ENCODE data around the gene CLSTN2.

The CLSTN2 gene

GRCh38 chr3:139944256-139944910 lies 9.4 kb downstream of the CLSTN2 start:
- DNase-seq = no peak

- no peak for DNase-seq
These were observed 10.4 kb downstream of the CLSTN2 start for GRCh38 chr3:139945386-139945785.

DNA sequence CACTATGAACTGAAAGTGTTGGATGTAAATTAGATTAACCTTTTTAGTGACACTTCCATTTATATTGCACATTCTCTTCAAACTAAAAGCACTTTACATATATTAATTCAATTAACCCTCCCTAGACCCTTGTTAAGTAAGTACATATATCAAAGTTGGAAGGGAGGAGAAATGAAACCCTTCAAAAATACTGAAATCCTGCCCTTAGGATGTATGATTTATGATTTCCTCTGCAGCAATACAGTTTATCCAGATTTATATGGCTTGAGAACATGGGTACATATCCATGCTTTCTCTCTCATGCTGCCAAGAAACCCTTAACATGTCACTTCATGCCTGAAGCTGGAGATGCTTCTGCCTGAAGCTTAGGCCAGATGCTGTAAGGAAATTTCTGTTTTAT lies 11.0 kb downstream of the CLSTN2 start:
- DNase-seq = no peak

GRCh38 chr3:139948467-139948866 lies 13.5 kb downstream of the CLSTN2 start:
- no peak for DNase-seq

GRCh38 chr3:139948898-139949297 lies 13.9 kb downstream of the CLSTN2 start:
- DNase-seq = no peak

DNA sequence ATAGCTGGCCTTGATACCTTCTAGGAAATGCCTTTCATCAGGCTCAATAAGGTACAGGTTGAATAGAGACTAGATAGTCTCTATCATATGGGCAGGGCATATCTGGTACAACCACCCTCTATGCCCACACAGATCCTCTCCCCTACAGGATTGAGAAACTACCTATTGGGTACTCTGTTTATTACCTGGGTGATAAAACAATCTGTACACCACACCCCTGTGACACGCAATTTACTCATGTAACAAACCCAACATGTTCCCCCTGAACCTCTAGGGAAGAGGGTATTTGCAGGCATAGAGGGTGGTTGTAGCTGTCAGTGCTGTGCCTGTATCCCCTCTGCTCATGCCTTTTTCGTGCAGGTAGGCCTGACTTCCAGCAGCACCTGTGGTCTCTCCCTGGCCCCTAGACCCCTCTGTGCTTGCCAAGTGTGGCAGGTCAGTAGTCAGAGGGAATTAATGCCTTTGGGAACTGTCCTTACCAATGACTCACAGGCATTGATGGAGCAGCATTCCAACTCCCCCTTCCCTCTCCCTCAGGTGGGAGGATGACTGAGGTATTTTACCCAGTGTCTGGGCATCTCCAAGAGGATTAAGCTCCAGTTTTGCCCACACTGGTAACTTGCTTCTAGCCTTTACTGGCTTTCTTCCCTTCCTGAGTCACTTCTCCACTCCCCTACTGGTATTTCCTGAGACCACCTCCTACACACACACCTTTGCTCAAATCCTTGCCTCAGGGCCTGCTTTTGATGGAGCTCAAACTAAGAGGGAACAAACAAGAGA lies 18.3 kb downstream of the CLSTN2 start:
- DNase-seq = no peak

GRCh38 chr3:139954146-139954860 lies 19.3 kb downstream of the CLSTN2 start:
- DNase-seq = no peak

DNA sequence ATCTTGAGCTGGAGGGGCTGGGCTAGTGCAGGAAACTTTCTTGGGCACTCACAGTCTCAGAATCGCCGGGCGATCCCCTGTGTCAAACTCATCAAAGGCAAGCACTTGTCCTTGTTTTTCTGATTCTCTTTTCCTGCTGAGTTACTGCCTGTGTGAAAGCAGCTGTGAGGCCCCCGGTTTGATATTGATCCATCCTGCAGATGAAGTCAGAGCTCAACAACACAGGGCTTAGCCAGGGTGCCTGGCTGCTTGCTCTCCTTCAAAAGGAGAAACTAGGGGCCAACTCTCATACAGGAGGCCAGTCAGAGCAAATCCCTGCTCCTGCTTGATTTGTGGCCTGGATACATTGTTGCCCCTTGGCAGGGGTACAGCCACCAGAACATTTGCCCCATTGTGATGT lies 22.9 kb downstream of the CLSTN2 start:
- DNase-seq = no peak

GRCh38 chr3:139969386-139969785 lies 34.4 kb downstream of the CLSTN2 start:
- no peak for DNase-seq

DNA sequence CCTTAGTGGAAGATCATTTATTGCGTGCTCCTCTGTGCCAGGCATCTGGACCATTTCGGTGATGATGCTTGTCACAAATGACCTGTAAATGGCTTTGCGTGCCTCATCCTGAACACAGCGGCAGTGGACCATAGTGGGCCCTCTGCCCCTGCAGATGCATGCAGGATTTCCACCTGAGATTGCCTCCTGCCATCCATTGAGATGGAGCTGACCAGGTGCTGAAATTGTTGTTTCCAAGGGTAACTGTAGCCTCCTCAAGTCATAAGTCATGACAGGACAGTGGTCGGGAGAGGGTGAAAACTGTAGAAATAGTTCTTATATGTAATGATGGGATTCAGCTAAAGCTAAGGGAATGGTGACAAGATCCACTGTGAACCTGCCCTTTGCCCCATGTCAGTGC lies 35.5 kb downstream of the CLSTN2 start:
- DNase-seq = no peak

DNA sequence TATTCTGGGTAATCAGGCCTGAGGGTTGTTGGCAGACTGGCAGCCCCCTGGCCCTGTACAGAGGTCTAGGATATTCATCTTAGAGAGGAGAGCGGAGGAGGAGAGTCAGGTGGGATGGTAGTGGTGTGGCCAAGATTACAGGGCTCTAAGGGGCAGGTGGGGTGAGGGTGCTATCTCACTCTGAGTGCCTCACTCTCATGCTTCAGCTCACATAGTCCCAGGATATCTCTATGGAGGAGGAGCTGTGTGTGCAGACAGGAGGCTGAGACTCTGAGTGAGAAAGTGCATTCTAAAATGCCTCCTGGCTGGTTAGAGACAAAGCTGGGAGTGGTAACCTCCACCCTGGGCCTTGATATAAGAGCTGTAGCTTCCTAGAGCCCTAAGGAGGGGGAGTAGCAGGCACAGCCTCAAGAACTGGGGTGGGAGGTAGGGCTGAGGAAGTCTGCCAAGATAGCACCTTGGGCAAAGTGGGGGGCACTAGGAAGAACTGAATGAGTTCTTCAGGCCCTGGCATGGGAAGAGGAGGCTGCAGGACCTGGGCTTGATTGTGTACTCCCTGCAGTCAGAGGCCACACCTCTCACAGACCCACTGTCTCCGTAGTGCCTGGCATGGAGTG lies 39.9 kb downstream of the CLSTN2 start:
- no peak for DNase-seq

DNA sequence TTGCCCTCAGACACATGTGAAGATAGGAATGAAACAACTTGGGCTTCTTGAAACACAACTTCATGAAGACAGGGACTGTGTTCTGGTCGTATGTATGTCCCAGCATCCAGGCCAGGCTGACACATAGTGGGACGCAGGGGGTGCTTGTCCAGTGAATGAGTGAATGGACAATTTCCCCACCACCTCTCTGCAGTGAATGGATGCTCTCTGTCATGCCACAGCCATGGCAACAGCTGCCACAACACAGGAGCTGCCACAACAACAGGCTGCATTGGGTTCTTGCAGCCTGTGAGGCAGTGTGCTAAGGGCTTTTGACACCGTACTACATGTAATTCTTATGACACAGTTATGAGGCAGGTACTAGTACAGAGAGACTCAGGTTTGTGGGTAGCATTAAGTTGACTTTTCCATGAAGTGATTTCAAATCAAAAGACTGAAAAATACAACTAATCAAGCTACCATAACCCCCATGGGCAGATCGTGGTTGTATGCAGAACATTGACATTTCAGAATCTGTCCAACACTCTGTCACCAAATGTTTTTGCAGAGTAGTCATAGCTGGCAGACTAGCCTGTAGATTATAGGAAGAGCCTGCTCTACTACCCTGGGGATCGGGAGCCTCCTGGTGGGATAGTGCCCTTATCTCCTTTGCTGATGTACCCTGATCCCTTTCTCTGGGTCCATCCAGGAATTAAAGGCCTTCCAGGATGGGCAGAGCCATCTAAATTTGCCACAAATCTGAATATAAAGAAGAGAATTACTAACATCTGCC lies 40.8 kb downstream of the CLSTN2 start:
- no peak for DNase-seq

- no peak for DNase-seq
These were observed 44.0 kb downstream of the CLSTN2 start for GRCh38 chr3:139978966-139979365.

GRCh38 chr3:139979991-139980390 lies 45.0 kb downstream of the CLSTN2 start:
- no peak for DNase-seq

DNA sequence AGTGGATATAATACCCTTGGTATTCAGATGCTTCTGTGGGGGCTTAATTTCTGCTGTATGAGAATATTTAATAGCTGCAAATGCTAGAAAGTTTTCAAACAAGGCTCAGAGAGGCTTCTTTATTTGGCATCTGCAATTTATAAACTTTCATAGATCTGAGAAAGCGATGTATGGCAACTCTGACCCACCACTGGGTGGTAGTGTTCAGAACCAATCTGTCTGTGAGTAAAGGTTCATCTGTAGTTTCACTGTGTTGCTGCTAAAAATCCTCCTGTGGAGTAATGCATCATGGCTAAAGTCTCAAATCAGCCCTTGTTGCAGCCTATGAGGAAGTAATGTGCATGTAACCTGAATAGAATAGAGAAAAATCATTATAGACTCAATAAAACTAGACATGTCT lies 47.4 kb downstream of the CLSTN2 start:
- DNase-seq = no peak

DNA sequence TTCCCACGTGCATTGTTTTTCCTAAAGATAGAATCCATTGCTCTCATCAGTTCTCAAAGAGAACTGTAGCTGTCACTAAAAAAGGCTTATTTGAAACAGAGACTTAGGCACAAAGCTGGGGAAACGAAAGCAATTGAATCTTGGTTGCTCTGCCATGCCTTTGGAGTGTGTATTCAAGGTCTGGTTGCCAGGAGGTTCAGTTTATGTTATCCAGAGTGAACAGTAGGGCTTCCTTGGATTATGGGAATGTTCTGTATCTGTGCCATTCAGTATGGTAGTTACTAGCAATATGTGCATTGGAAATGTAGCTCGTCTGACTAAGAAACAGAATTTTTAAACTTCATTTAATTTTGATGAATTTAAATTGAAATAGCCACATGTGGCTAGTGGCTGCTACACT lies 50.6 kb downstream of the CLSTN2 start:
- no peak for DNase-seq

DNA sequence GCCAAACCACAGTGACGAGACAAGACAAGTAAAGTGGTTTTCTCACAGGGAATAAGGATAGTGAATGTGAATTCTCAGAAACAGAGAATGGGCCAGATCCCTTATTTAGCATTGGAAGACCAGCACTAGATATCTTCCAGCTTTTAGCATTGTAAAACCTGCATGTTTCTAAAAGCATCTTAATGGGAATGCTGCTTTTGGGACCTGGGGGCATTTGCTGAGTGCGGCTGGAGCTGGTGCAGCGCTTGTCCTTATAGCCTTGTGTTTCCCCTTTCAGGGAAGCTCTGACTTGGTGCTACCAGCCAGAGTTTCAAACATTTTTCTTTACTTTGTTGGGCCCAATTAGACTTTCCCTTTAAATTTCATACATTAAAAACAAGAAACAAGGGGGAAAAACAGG lies 52.9 kb downstream of the CLSTN2 start:
- no peak for DNase-seq

DNA sequence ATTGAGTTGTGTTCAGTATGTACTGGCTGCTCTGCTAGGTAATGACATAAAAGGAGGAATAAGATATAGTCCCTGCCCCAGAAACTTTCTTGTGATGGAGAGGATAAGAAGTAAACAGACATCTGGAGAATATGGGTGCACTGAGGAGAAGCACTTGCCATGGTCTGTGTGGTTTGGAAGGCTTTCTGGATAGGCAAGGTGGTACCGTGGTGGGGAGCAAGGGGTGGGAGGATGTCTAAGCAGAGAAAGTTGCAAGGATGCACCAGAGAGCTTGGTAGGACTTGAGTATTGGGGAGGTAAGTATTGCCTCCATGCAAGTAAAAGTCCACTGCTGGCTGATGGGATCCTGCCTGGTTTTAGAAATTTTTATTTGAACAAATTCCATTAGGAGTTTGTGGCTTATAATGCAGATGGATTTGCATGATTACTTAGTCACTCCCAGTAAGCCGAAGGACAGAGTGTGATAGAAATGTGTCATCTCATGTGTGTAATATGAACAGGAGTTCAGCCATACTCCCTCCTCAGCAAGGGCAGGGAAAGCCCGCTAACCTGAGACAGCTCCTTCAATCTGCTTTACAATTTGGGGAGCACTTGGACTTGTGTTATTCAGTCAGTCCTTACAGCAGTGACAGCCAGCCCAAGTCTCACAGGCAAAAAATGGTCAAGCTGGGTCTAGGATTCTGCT lies 53.6 kb downstream of the CLSTN2 start:
- no peak for DNase-seq

- DNase-seq = no peak
These were observed 59.9 kb downstream of the CLSTN2 start for GRCh38 chr3:139994891-139995290.

GRCh38 chr3:140004271-140004670 lies 69.3 kb downstream of the CLSTN2 start:
- DNase-seq = no peak

DNA sequence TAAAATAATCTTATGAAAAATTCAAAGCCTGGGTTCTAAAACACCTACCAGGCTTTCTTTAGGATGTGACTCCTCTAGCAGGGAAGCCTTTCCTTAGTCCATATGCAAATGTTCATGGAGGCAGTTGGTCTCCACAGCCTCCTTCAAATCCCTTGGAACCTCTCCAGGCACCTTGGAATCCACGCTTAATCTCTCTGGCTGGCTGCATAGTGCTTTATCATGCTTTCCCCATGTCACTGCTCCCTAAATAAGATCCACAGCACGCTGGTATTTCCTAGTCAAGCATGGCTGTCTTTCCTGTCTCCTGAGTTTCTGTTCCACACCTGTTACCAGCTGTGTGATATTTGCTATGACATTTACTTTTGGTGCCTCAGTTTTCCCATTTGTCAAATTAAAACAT lies 71.3 kb downstream of the CLSTN2 start:
- DNase-seq = no peak

DNA sequence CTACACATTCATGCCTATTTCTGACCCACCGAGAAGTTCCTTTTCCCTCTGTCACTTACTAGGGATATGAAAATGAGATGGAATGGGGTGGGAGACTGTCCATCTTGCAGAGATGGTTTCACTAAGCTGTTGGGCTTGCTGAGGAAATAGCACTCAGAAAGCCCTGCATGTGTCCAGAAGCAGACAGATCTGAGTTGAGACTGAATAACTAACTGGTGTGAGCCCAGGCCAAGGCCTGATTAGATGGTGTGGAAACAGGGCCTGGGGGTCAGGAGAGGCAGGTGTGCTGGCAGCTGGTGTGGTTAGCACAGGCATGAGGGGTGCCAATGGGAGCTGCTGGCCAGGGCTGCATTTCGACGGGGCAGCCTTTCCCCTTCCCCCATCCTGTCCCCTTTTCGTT lies 72.1 kb downstream of the CLSTN2 start:
- DNase-seq = no peak
